Keratinocyte (primary cell): ENCODE results near the gene TBCA.

Source experiments
- CTCF ChIP-seq, 3 experiments: IDR thresholded peaks in 1 of 3; conservative IDR thresholded peaks in 1 of 3; optimal IDR thresholded peaks in 1 of 3; 2 replicates in 2 of 3; 3 replicates in 1 of 3; pipeline versions ENCODE3 to v1.5.1; 2011; ENCODE audit warnings: low read length in 3 of 3, mild to moderate bottlenecking in 3 of 3, moderate library complexity in 2 of 3, control low read depth in 1 of 3, inconsistent platforms in 1 of 3; ENCODE audit not compliant: insufficient read depth in 2 of 3; ENCODE audit errors: extremely low read depth in 1 of 3
- EZH2 ChIP-seq: IDR thresholded peaks from one replicate; pipeline ENCODE4 v1.6.1; 2012; ENCODE audit warnings: inconsistent platforms, mild to moderate bottlenecking, low read length, moderate library complexity

- TF ChIP-seq CTCF (optimal IDR thresholded peaks at IDR 0.05 in 1 of 3, IDR thresholded peaks at IDR 0.05 in 1 of 3, conservative IDR thresholded peaks at IDR 0.05 in 1 of 3; ENCODE audit: extremely low read depth in 1 of 3, insufficient read depth in 2 of 3, low read length in 3 of 3) (no peak), EZH2 (no peak)
Measured at GRCh38 chr5:77798456-77798855, 22.3 kb upstream of the TBCA start.
